ENCODE results near the gene NMBR. TPM values are rescaled to one million over a fixed set of nuclear protein-coding genes. Genes with fewer than 3 reads are reported as not detected.

NMBR gene
- total RNA-seq, 1 experiment from 2014 or later: not detected

Other genes starting within 250 kb of the NMBR start
- gene GJE1, start 14.2 kb downstream of the NMBR start, total RNA-seq (2021; ENCODE audit: unreplicated experiment): not detected
- 67.8 TPM for gene VTA1, start 141 bp upstream of the NMBR start, total RNA-seq (2021; ENCODE audit: unreplicated experiment)
- 67.9 TPM for gene ADGRG6, start 154.9 kb upstream of the NMBR start, total RNA-seq (2021; ENCODE audit: unreplicated experiment)

Data from HCT116 (cell line).